HepG2 (cell line): ENCODE results near the gene ATG4D. TPM values are rescaled to one million over a fixed set of nuclear protein-coding genes. Genes with fewer than 3 reads are reported as not detected.

Source experiments
- ATAC-seq: fragments of 200-7000 bp; cut with Tn5 transposase; 3 replicates; pipeline ENCODE4 v1.9.1; 2020; ENCODE audit warnings: mild to moderate bottlenecking, moderate library complexity
- BruUV-seq: library from RNA; stranded (reverse); fragments of 400-500 nt; replicated peaks from 2 replicates; lab custom pipeline; 2021; lab: Mats Ljungman, UMichigan
- CTCF ChIA-PET: fragments of 300-600 bp; formaldehyde crosslinking; extraction: SDS; loops from one replicate; lab custom pipeline; 2021; ENCODE audit warnings: low total read pairs, inconsistent platforms, low intra/inter-chr PET ratio; lab: Yijun Ruan, JAX
- POLR2A ChIA-PET: fragments of 350-600 bp; sonication (Branson Sonifier 250); formaldehyde crosslinking; loops from one replicate; lab custom pipeline; 2020; ENCODE audit warnings: antibody characterized with exemption, inconsistent platforms; lab: Yijun Ruan, JAX
- DNase-seq: peaks from one replicate; pipeline ENCODE4 v3.0.0-alpha.2; 2015; ENCODE audit warnings: low spot score
- FAIRE-seq: peaks from 3 replicates; lab custom pipeline; 2011; peaks lifted over from hg19 to GRCh38; lab: Jason Lieb, UNC
- H2AFZ ChIP-seq: one replicate; pipeline ENCODE4 v1.6.1; 2011; ENCODE audit warnings: low read length, inconsistent platforms
- H3K27ac ChIP-seq: fragments of 300-600 bp; 3 replicates; pipeline ENCODE4 v1.8.0; 2011; ENCODE audit warnings: mixed run types, mild to moderate bottlenecking, mixed read lengths, low read length, inconsistent platforms; ENCODE audit not compliant: insufficient read depth; ENCODE audit errors: extremely low read length
- H3K27me3 ChIP-seq, 2 experiments: fragments of 200-600 bp in 1 of 2; 2 replicates in 1 of 2; 3 replicates in 1 of 2; pipeline versions ENCODE4 v1.6.0 to v1.8.0; 2011; ENCODE audit warnings: low read length in 2 of 2, mild to moderate bottlenecking in 2 of 2, moderate library complexity in 2 of 2, inconsistent platforms in 1 of 2; ENCODE audit not compliant: insufficient read depth in 2 of 2, control insufficient read depth in 1 of 2
- H3K36me3 ChIP-seq, 2 experiments: fragments of 200-600 bp in 1 of 2; replicated peaks in 1 of 2; 2 replicates in 1 of 2; 3 replicates in 1 of 2; pipeline versions ENCODE4 v1.5.1 to v1.8.0; 2011; ENCODE audit warnings: low read length in 2 of 2, inconsistent platforms in 1 of 2; ENCODE audit not compliant: insufficient read depth in 2 of 2, control insufficient read depth in 1 of 2
- H3K4me1 ChIP-seq: 2 replicates; pipeline ENCODE4 v1.5.1; 2012; ENCODE audit warnings: low read length, inconsistent platforms; ENCODE audit not compliant: insufficient read depth
- H3K4me2 ChIP-seq: 2 replicates; pipeline ENCODE4 v1.6.0; 2011; ENCODE audit warnings: low read depth, low read length, inconsistent platforms
- H3K4me3 ChIP-seq, 3 experiments: fragments of 200-600 bp in 1 of 3; sonication (generic), shearing (Covaris generic) in 1 of 3; replicated peaks in 1 of 3; 2 replicates each; pipeline ENCODE4 v1.5.1; 2011 to 2016; ENCODE audit warnings: low read length in 3 of 3, inconsistent platforms in 2 of 3, low read depth in 2 of 3, mild to moderate bottlenecking in 2 of 3, control low read depth in 1 of 3, mixed read lengths in 1 of 3; ENCODE audit not compliant: insufficient read depth in 1 of 3
- H3K79me2 ChIP-seq: one replicate; pipeline ENCODE4 v1.6.1; 2011; ENCODE audit warnings: low read length, inconsistent platforms; ENCODE audit not compliant: insufficient read depth
- H3K9ac ChIP-seq: 2 replicates; pipeline ENCODE4 v1.6.0; 2011; ENCODE audit warnings: mild to moderate bottlenecking, low read depth, low read length, inconsistent platforms; ENCODE audit not compliant: insufficient read depth
- H3K9me3 ChIP-seq: 2 replicates; pipeline ENCODE4 v1.5.1; 2012; ENCODE audit warnings: mild to moderate bottlenecking, low read length
- H4K20me1 ChIP-seq: 2 replicates; pipeline ENCODE4 v1.6.0; 2011; ENCODE audit warnings: inconsistent platforms, mild to moderate bottlenecking, low read length, moderate library complexity; ENCODE audit not compliant: insufficient read depth
- EP300 ChIP-seq, 3 experiments: sonication (generic) in 1 of 3; formaldehyde crosslinking in 1 of 3; IDR thresholded peaks; 2 replicates each; pipeline versions ENCODE4 v1.5.1 to v1.6.1; 2011 to 2020; ENCODE audit warnings: low read depth in 2 of 3, low read length in 2 of 3, borderline replicate concordance in 1 of 3, improper control_type of control experiment in 1 of 3, mild to moderate bottlenecking in 1 of 3, missing genetic modification reagents in 1 of 3, moderate library complexity in 1 of 3
- MLXIP ChIP-seq: sonication (generic); formaldehyde crosslinking; IDR thresholded peaks from 2 replicates; pipeline ENCODE4 v1.9.0; 2021; ENCODE audit warnings: missing genetic modification reagents, borderline replicate concordance
- SMAD9 ChIP-seq: sonication (generic); formaldehyde crosslinking; IDR thresholded peaks from 2 replicates; pipeline ENCODE4 v1.5.1; 2020; ENCODE audit warnings: mild to moderate bottlenecking, missing genetic modification reagents
- TRIM22 ChIP-seq: fragments of 450-650 bp; IDR thresholded peaks from 2 replicates; pipeline ENCODE4 v1.6.1; 2017
- ZHX1 ChIP-seq: sonication (generic); formaldehyde crosslinking; IDR thresholded peaks from 2 replicates; pipeline ENCODE4 v1.8.1; 2022; ENCODE audit warnings: low read depth, mild to moderate bottlenecking, missing genetic modification reagents
- ZKSCAN8 ChIP-seq: IDR thresholded peaks from 2 replicates; pipeline ENCODE4 v1.6.1; 2016; ENCODE audit warnings: borderline replicate concordance, missing genetic modification reagents, missing compliant biosample characterization
- ZNF317 ChIP-seq: sonication (generic); formaldehyde crosslinking; IDR thresholded peaks from 2 replicates; pipeline ENCODE4 v1.5.0; 2020; ENCODE audit warnings: mild to moderate bottlenecking, missing genetic modification reagents
- ZNF749 ChIP-seq: sonication (generic); formaldehyde crosslinking; IDR thresholded peaks from 2 replicates; pipeline ENCODE4 v1.8.0; 2022; ENCODE audit warnings: mild to moderate bottlenecking, missing genetic modification reagents, moderate library complexity, borderline replicate concordance
- WGBS: methylation state at CpG from one replicate; pipeline ENCODE4 v1.1.6; 2017; ENCODE audit warnings: low lambda C conversion rate; 5-methylcytosine and 5-hydroxymethylcytosine counted together
- in situ Hi-C: cut with HindIII; loops from 2 replicates; pipeline ENCODE4 v1.10.0; 2017; ENCODE audit warnings: low pct_unique_long_range_greater_than_20kb; ENCODE audit not compliant: extremely low pct_ligation_motif_present
- intact Hi-C: fragments of 100-400 bp; cut with micrococcal nuclease; formaldehyde crosslinking; loops from one replicate; pipeline ENCODE4 v1.10.0; 2022; ENCODE audit not compliant: unreplicated experiment
- polyA plus RNA-seq, 8 experiments: library from polyadenylated mRNA; depleted of rRNA in 3 of 8; stranded (reverse) in 7 of 8; unstranded in 1 of 8; fragments of >200 nt; fragmentation: Illumina TruSeq in 4 of 8; extraction: Trizol in 4 of 8; gene quantifications; 2 replicates each; pipeline versions ENCODE4 v1.2.1 to v1.2.3, GENCODE V29; 2011 to 2016; ENCODE audit warnings: low read depth in 4 of 8, missing spikeins in 1 of 8, mixed read lengths in 1 of 8; ENCODE audit not compliant: insufficient read depth in 1 of 8
- total RNA-seq, 5 experiments: library from RNA; depleted of rRNA; stranded (reverse); fragments of >200 nt; fragmentation: Illumina TruSeq; extraction: Trizol; gene quantifications; 2 replicates each; pipeline ENCODE4 v1.2.3, GENCODE V29; 2016; ENCODE audit warnings: low read depth in 1 of 5

The ATG4D gene
- total and polyA plus RNA-seq, 2 of the 13 experiments (the other 11 are each of a cell fraction or from before 2014, with no cell fraction given) = 17.8 to 19.0 TPM

- ChIA-PET POLR2A (no interaction called here), CTCF (no interaction called here)
- peaks cover 9 to 44% of the 10 kb centered on the region in 2 experiments for H3K27me3 ChIP-seq
- no peaks in the 10 kb centered on the region for H3K9me3 ChIP-seq
- no peaks in the 10 kb centered on the region for H3K79me2 ChIP-seq
- DNase-seq (no peak), ATAC-seq (no peak), FAIRE-seq (no peak)
- 74% methylated on average over 10 of the region's 15 CpGs for WGBS
- BruUV-seq = no TSS peak
- H3K4me2 ChIP-seq = no peak overlapping the region
- H2AFZ ChIP-seq = no peak overlapping the region
- no peak overlapping the region for H3K4me3 ChIP-seq
- H3K36me3 ChIP-seq = no peaks in the 10 kb centered on the region
- no peak overlapping the region for H3K27ac ChIP-seq
- no peaks in the 10 kb centered on the region for H4K20me1 ChIP-seq
- intact Hi-C loops = no loop called here
- peaks cover 38% of the 10 kb centered on the region for H3K4me1 ChIP-seq
- H3K9ac ChIP-seq = no peak overlapping the region
- in situ Hi-C loops = no loop called here
- peak; percentile 80 for TF ChIP-seq ZKSCAN8
- no peak for TF ChIP-seq ZNF749 (CRISPR knock-in tag)
- no peak for TF ChIP-seq TRIM22
- TF ChIP-seq, all 625 proteins: peak for 1
Measured at GRCh38 chr19:10520652-10521318, 22.9 kb upstream of the ATG4D start.

- FAIRE-seq (no peak), ATAC-seq (no peak), DNase-seq (no peak)
- no TSS peak for BruUV-seq
- POLR2A ChIA-PET = no interaction called here
- H3K79me2 ChIP-seq = no peaks in the 10 kb centered on the region
- no peak overlapping the region for H3K27ac ChIP-seq
- in situ Hi-C loops = no loop called here
- H3K9me3 ChIP-seq = no peaks in the 10 kb centered on the region
- no peak overlapping the region for H3K9ac ChIP-seq
- peaks cover 30% of the 10 kb centered on the region for H3K4me1 ChIP-seq
- CTCF ChIA-PET = no interaction called here
- H4K20me1 ChIP-seq = no peaks in the 10 kb centered on the region
- H3K4me2 ChIP-seq = no peak overlapping the region
- intact Hi-C loops = no loop called here
- no peaks in the 10 kb centered on the region for H3K36me3 ChIP-seq
- WGBS = 33% methylated on average over 11 of the region's 13 CpGs
- H3K27me3 ChIP-seq = peaks cover 9 to 36% of the 10 kb centered on the region in 2 experiments
- H2AFZ ChIP-seq = no peak overlapping the region
- H3K4me3 ChIP-seq = no peak overlapping the region
- TF ChIP-seq EP300 (IDR thresholded peaks at IDR 0.05; ENCODE audit: low read depth in 2 of 2, low read length in 2 of 2) (no peak), EP300 (CRISPR knock-in tag; IDR thresholded peaks at IDR 0.05; ENCODE audit: borderline replicate concordance) (no peak), SMAD9 (CRISPR knock-in tag) (no peak), MLXIP (no peak), ZHX1 (no peak), ZNF317 (no peak)
Measured at GRCh38 chr19:10521461-10522171, 22.1 kb upstream of the ATG4D start.
